D721Med (cell line): ENCODE data around the gene GPX3.

Experiments
- DNase-seq: peaks from one replicate; pipeline ENCODE4 v3.0.0; 2011; ENCODE audit warnings: low spot score; ENCODE audit not compliant: insufficient read length
- FAIRE-seq: peaks from 2 replicates; lab custom pipeline; 2011; peaks lifted over from hg19 to GRCh38; lab: Jason Lieb, UNC
- TF ChIP-seq, protein P1 (sequence below): IDR thresholded peaks from 2 replicates; pipeline ENCODE4 v1.5.1; 2012; ENCODE audit warnings: mild to moderate bottlenecking, control low read depth; ENCODE audit not compliant: insufficient read depth; ENCODE audit errors: missing control alignments

The GPX3 gene, protein sequence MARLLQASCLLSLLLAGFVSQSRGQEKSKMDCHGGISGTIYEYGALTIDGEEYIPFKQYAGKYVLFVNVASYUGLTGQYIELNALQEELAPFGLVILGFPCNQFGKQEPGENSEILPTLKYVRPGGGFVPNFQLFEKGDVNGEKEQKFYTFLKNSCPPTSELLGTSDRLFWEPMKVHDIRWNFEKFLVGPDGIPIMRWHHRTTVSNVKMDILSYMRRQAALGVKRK

GRCh38 chr5:151020304-151021110, at the start of gene GPX3:
Gene GPX3, plus strand, starts transcription at chr5:151020591. Its CDS starts 64 bp downstream, at chr5:151020655.
- TF ChIP-seq, protein P1, sequence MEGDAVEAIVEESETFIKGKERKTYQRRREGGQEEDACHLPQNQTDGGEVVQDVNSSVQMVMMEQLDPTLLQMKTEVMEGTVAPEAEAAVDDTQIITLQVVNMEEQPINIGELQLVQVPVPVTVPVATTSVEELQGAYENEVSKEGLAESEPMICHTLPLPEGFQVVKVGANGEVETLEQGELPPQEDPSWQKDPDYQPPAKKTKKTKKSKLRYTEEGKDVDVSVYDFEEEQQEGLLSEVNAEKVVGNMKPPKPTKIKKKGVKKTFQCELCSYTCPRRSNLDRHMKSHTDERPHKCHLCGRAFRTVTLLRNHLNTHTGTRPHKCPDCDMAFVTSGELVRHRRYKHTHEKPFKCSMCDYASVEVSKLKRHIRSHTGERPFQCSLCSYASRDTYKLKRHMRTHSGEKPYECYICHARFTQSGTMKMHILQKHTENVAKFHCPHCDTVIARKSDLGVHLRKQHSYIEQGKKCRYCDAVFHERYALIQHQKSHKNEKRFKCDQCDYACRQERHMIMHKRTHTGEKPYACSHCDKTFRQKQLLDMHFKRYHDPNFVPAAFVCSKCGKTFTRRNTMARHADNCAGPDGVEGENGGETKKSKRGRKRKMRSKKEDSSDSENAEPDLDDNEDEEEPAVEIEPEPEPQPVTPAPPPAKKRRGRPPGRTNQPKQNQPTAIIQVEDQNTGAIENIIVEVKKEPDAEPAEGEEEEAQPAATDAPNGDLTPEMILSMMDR = no peak
- FAIRE-seq (no peak), DNase-seq (peak; percentile 91)

DNA sequence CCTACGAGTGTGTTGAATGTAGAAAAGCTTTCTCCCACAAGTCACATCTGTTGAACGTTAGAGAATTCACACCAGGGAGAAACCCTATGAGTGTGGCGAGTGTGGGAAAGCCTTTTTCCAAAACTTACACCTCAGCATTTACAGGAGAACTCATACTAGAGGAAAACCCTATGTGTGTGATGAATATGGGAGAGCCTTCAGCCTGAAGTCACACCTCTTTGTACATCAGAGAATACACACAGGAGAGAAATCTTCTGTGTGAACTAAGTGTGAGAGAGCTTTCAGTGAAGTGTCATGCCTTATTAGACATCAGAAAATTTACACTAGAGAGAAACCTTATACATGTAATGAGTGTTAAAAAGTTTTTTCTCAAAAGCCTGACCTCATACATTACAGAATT, 41.8 kb upstream of the GPX3 start:
- FAIRE-seq (no peak), DNase-seq (no peak)
- TF ChIP-seq, protein P1 = no peak

- TF ChIP-seq, protein P1 = no peak
- FAIRE-seq = no peak
Measured at GRCh38 chr5:150987746-150988145, 32.6 kb upstream of the GPX3 start.

DNA sequence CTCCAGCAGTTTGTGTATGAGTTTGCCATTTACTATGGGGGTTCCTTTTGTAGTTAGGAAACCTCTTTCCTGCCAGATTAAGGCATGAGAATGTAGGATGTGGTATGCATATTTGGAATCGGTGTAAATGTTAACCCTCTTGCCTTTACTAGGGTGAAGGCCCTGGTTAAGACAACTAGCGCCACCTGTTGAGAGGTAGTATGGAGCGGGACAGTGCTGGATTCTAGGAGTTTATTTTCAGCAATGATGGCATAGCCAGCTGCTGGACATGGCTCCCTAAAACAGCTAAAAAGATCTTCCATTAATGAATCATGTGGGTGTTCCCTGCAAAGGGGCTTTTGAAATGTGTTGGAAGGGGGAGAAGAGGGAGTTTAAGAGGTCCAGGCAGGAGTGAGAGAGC, 30.7 kb upstream of the GPX3 start:
- TF ChIP-seq, protein P1 = no peak
- DNase-seq (no peak), FAIRE-seq (no peak)

More at GRCh38 chr5:150987746-150988145, 32.6 kb upstream of the GPX3 start:
- DNase-seq = no peak

GRCh38 chr5:150992705-150993104, 27.7 kb upstream of the GPX3 start:
- no peak for FAIRE-seq
- TF ChIP-seq, protein P1 = no peak
- DNase-seq = no peak

DNA sequence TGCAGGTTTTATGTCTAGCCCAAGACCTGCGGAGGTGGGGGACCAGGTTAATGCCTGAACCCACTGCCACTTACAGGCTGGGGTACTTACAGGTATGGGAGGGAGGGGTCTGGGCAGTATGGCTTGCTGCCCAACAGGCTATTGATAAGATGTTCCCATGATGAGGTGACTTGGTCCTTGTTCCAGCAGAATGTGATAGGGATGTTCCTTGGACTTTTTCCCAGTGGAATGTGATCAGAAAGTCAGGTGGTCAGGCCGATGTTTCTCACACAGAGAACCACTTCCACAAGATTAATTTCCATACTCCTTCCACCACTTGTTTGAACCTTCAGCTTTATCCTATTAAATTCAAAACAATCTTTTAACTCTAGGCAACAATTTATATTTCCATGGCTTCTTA, 27.0 kb upstream of the GPX3 start:
- FAIRE-seq (no peak), DNase-seq (no peak)
- TF ChIP-seq, protein P1 = no peak
